CD14-positive monocyte (primary cell): Measurements from ENCODE around the gene CCL20. TPM values are rescaled to one million over a fixed set of nuclear protein-coding genes. Genes with fewer than 3 reads are reported as not detected.

Source experiments
- DNase-seq, 3 donors: peaks; one replicate each; pipeline ENCODE4 v3.0.0-alpha.2; 2011 to 2022
- H2AFZ ChIP-seq: 2 replicates; pipeline ENCODE4 v1.6.0; 2012; ENCODE audit warnings: mild to moderate bottlenecking, low read depth, low read length, inconsistent platforms; ENCODE audit not compliant: insufficient read depth, poor library complexity, severe bottlenecking
- H3K27ac ChIP-seq, 2 donors: 1 replicate in 1 of 2; 2 replicates in 1 of 2; pipeline ENCODE4 v1.5.1; 2012 to 2013; ENCODE audit warnings: low read length in 2 of 2, control low read depth in 1 of 2, inconsistent platforms in 1 of 2, low read depth in 1 of 2, mild to moderate bottlenecking in 1 of 2
- H3K27me3 ChIP-seq, 2 donors: one replicate each; pipeline versions ENCODE4 v1.6.0 to v1.6.1; 2011 to 2013; ENCODE audit warnings: low read length in 2 of 2; ENCODE audit not compliant: control insufficient read depth in 2 of 2, insufficient read depth in 2 of 2
- H3K36me3 ChIP-seq, 2 donors: replicated peaks in 1 of 2; 1 replicate in 1 of 2; 2 replicates in 1 of 2; pipeline versions ENCODE4 v1.5.1 to v1.6.1; 2012 to 2013; ENCODE audit warnings: low read length in 2 of 2, control low read depth in 1 of 2, inconsistent platforms in 1 of 2, mild to moderate bottlenecking in 1 of 2; ENCODE audit not compliant: insufficient read depth in 2 of 2, control insufficient read depth in 1 of 2
- H3K4me1 ChIP-seq, 2 donors: 1 replicate in 1 of 2; 2 replicates in 1 of 2; pipeline versions ENCODE4 v1.5.1 to v1.6.1; 2012 to 2013; ENCODE audit warnings: low read length in 2 of 2, control low read depth in 1 of 2, inconsistent platforms in 1 of 2, mild to moderate bottlenecking in 1 of 2, moderate library complexity in 1 of 2; ENCODE audit not compliant: insufficient read depth in 2 of 2, control insufficient read depth in 1 of 2
- H3K4me2 ChIP-seq: replicated peaks from 2 replicates; pipeline ENCODE3; 2012; ENCODE audit warnings: low read length, moderate library complexity, mild to moderate bottlenecking; ENCODE audit not compliant: poor library complexity, severe bottlenecking; ENCODE audit errors: extremely low read depth
- H3K4me3 ChIP-seq, 3 experiments: fragments of 200-600 bp in 1 of 3; sonication (generic) in 1 of 3; replicated peaks in 1 of 3; 1 replicate in 2 of 3; 2 replicates in 1 of 3; pipeline ENCODE4 v1.5.1; 2011 to 2013; ENCODE audit warnings: low read length in 3 of 3, mild to moderate bottlenecking in 3 of 3, control low read depth in 2 of 3, low read depth in 2 of 3, inconsistent platforms in 1 of 3, moderate library complexity in 1 of 3
- H3K79me2 ChIP-seq: 2 replicates; pipeline ENCODE4 v1.6.0; 2012; ENCODE audit warnings: mild to moderate bottlenecking, control low read depth, inconsistent platforms, low read length, moderate library complexity; ENCODE audit not compliant: insufficient read depth
- H3K9ac ChIP-seq: 2 replicates; pipeline ENCODE4 v1.6.0; 2017; ENCODE audit warnings: low read length, mild to moderate bottlenecking; ENCODE audit not compliant: insufficient read depth, poor library complexity, severe bottlenecking
- H3K9me3 ChIP-seq, 2 donors: replicated peaks in 1 of 2; 1 replicate in 1 of 2; 2 replicates in 1 of 2; pipeline versions ENCODE4 v1.5.1 to v1.6.1; 2012 to 2013; ENCODE audit warnings: low read length in 2 of 2, control low read depth in 1 of 2; ENCODE audit not compliant: control insufficient read depth in 1 of 2, insufficient read depth in 1 of 2
- H4K20me1 ChIP-seq: 2 replicates; pipeline ENCODE4 v1.6.0; 2012; ENCODE audit warnings: mild to moderate bottlenecking, low read length, control low read depth, moderate library complexity; ENCODE audit not compliant: insufficient read depth
- H3K27ac Mint-ChIP-seq, 7 donors: one replicate each; pipeline ENCODE4 v1.8.0; 2020; ENCODE audit warnings: mild to moderate bottlenecking in 7 of 7, mixed read lengths in 7 of 7, moderate library complexity in 6 of 7, inconsistent platforms in 2 of 7
- H3K27me3 Mint-ChIP-seq, 3 donors: one replicate each; pipeline ENCODE4 v1.8.0; 2021 to 2022; ENCODE audit warnings: low read depth in 3 of 3, mild to moderate bottlenecking in 3 of 3, mixed read lengths in 3 of 3, moderate library complexity in 3 of 3, inconsistent platforms in 1 of 3
- H3K36me3 Mint-ChIP-seq, 2 donors: one replicate each; pipeline ENCODE4 v1.8.0; 2020; ENCODE audit warnings: mixed read lengths in 2 of 2, inconsistent platforms in 1 of 2, mild to moderate bottlenecking in 1 of 2
- H3K4me1 Mint-ChIP-seq: one replicate; pipeline ENCODE4 v1.8.0; 2020; ENCODE audit warnings: mild to moderate bottlenecking, mixed read lengths
- H3K4me3 Mint-ChIP-seq, 2 donors: one replicate each; pipeline ENCODE4 v1.8.0; 2020; ENCODE audit warnings: mild to moderate bottlenecking in 2 of 2, mixed read lengths in 2 of 2, moderate library complexity in 1 of 2
- H3K9me3 Mint-ChIP-seq, 7 donors: one replicate each; pipeline ENCODE4 v1.8.0; 2020 to 2022; ENCODE audit warnings: mixed read lengths in 7 of 7, mild to moderate bottlenecking in 6 of 7, moderate library complexity in 6 of 7, inconsistent platforms in 2 of 7
- WGBS: methylation state at CpG from one replicate; pipeline ENCODE4 v1.1.5; 2013; ENCODE audit warnings: missing lambda C conversion rate; ENCODE audit not compliant: insufficient coverage; 5-methylcytosine and 5-hydroxymethylcytosine counted together
- intact Hi-C, 2 donors: fragments of 100-400 bp; cut with micrococcal nuclease; formaldehyde crosslinking; loops; one replicate each; pipeline versions ENCODE4 v1.15.0 to v1.15.1; 2023
- polyA plus RNA-seq, 3 donors: library from polyadenylated mRNA; depleted of rRNA in 1 of 3; unstranded in 2 of 3; stranded (reverse) in 1 of 3; fragments of 300-500 nt in 2 of 3; fragments of >200 nt in 1 of 3; fragmentation: Illumina TruSeq in 2 of 3; gene quantifications; 1 replicate in 2 of 3; 2 replicates in 1 of 3; pipeline ENCODE4 v1.2.3, GENCODE V29; 2012 to 2021
- small RNA-seq: library from RNA; depleted of rRNA; stranded (forward); fragments of <200 nt; gene quantifications from one replicate; pipeline ENCODE3, GENCODE V24; 2012; ENCODE audit warnings: low read depth; ENCODE audit not compliant: insufficient read length
- TF ChIP-seq, protein P1 (sequence below): fragments of 200-600 bp; IDR thresholded peaks from one replicate; pipeline ENCODE4 v1.8.0; 2022; ENCODE audit warnings: antibody characterized with exemption, mild to moderate bottlenecking

Gene CCL20
- polyA plus RNA-seq, 3 donors: 0.47 to 6.2 TPM; not detected in 1

DNA sequence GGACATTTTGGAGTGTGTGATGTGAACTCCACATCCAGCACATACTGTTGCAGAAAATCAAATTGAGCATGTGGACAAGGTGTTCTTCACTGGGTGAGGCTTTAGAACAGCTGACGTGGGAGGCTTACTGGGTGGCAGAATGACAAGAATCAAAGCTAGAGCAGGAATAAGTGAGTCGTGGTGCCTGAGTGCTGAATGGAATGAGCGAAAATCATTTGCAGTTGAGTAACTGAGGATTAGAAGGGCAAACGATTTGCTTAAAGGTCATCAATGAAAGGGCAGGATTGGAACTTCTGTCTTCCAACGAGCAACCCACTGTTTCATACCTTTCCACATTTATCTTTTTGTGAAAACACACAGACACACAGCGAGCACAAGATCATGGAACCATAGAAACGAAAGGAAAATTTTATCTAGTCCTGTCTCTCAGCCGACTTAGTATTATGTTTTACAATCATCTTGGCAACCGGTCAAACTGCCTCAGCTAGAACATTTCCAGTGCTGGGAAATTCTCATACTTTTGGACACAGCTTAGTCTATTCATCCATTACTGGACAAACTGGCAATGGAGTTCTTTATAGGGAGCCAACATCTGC is 50.6 kb downstream of the CCL20 start:
- TF ChIP-seq, protein P1, sequence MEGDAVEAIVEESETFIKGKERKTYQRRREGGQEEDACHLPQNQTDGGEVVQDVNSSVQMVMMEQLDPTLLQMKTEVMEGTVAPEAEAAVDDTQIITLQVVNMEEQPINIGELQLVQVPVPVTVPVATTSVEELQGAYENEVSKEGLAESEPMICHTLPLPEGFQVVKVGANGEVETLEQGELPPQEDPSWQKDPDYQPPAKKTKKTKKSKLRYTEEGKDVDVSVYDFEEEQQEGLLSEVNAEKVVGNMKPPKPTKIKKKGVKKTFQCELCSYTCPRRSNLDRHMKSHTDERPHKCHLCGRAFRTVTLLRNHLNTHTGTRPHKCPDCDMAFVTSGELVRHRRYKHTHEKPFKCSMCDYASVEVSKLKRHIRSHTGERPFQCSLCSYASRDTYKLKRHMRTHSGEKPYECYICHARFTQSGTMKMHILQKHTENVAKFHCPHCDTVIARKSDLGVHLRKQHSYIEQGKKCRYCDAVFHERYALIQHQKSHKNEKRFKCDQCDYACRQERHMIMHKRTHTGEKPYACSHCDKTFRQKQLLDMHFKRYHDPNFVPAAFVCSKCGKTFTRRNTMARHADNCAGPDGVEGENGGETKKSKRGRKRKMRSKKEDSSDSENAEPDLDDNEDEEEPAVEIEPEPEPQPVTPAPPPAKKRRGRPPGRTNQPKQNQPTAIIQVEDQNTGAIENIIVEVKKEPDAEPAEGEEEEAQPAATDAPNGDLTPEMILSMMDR: no peak
- Mint-ChIP-seq H3K9me3 (peaks cover 0 to 4% (median 0%) of the 10 kb centered on the region in 7 donors), H3K27ac (no peak overlapping the region), H3K4me1 (peaks cover 2% of the 10 kb centered on the region), H3K36me3 (no peaks in the 10 kb centered on the region), H3K27me3 (peaks cover 7 to 15% (median 8%) of the 10 kb centered on the region in 3 donors), H3K4me3 (no peak overlapping the region)
- no peak overlapping the region for H2AFZ ChIP-seq
- H3K4me3 ChIP-seq: no peak overlapping the region
- intact Hi-C loops: loop anchor here (5.0 to 10.0 kb wide), 3 partner anchors 82 to 209 kb away; no protein-coding TSS in a partner anchor
- H3K36me3 ChIP-seq: no peaks in the 10 kb centered on the region
- no peak for DNase-seq
- H3K4me1 ChIP-seq: no peaks in the 10 kb centered on the region
- H3K9ac ChIP-seq: no peak overlapping the region
- H3K9me3 ChIP-seq: no peaks in the 10 kb centered on the region
- no peak overlapping the region for H3K27ac ChIP-seq
- no peaks in the 10 kb centered on the region for H3K27me3 ChIP-seq
- 94% methylated on average over 5 of the region's 9 CpGs for WGBS
- no peaks in the 10 kb centered on the region for H4K20me1 ChIP-seq
- H3K79me2 ChIP-seq: no peaks in the 10 kb centered on the region
- H3K4me2 ChIP-seq: no peak overlapping the region

DNA sequence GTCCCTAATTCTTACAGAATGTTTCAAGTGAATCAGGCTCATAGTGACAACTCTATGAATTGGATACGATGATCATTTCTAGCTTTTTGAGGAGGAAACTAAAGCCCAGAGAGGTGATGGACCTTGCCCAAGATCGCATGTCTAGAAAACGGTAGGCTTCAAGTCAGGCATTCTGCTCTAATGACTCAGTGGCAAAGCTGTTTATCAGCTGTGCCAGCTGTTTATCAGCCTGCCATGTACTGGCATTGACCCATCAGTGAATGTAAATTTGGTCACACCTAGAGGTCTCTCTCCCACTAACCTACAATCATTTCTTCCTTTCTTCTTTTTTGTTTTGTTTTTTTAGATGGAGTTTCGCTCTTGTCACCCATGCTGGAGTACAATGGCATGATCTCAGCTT is 51.6 kb downstream of the CCL20 start:
- Mint-ChIP-seq H3K4me1 (peaks cover 2% of the 10 kb centered on the region), H3K27ac (no peak overlapping the region), H3K36me3 (no peaks in the 10 kb centered on the region), H3K9me3 (peaks cover 0 to 4% (median 0%) of the 10 kb centered on the region in 7 donors), H3K4me3 (no peak overlapping the region), H3K27me3 (peaks cover 9 to 18% (median 10%) of the 10 kb centered on the region in 3 donors)
- no peak for DNase-seq
- Histone ChIP-seq H4K20me1 (no peaks in the 10 kb centered on the region), H3K4me1 (no peaks in the 10 kb centered on the region), H3K79me2 (no peaks in the 10 kb centered on the region), H3K27ac (no peak overlapping the region), H3K4me3 (no peak overlapping the region), H3K9ac (no peak overlapping the region), H3K9me3 (no peaks in the 10 kb centered on the region), H3K4me2 (no peak overlapping the region), H3K36me3 (no peaks in the 10 kb centered on the region), H3K27me3 (no peaks in the 10 kb centered on the region), H2AFZ (no peak overlapping the region)
- TF ChIP-seq, protein P1: no peak
- intact Hi-C loops: loop anchor here in 1 of 2 donors (10.0 kb wide), 1 partner anchor 210 kb away; no protein-coding TSS in a partner anchor
- 100% methylated on average over 3 of the region's 4 CpGs for WGBS

Small RNA genes within 50 kb of the gene (small RNA-seq; reads per million reads assigned to genes)
- not detected for gene SNRPGP8

Other genes with a start within 250 kb of the CCL20 start
- gene SCYGR2, start 214.9 kb upstream of the CCL20 start, polyA plus RNA-seq: not detected
- gene SCYGR3, start 199.0 kb upstream of the CCL20 start, polyA plus RNA-seq: not detected
- not detected for gene SCYGR4, start 196.3 kb upstream of the CCL20 start, polyA plus RNA-seq
- not detected for gene SCYGR5, start 147.0 kb upstream of the CCL20 start, polyA plus RNA-seq
- gene SLC19A3, start 95.8 kb upstream of the CCL20 start, polyA plus RNA-seq: not detected
- gene SCYGR6, start 89.1 kb upstream of the CCL20 start, polyA plus RNA-seq: not detected
- not detected for gene SCYGR7, start 85.5 kb upstream of the CCL20 start, polyA plus RNA-seq
- gene SCYGR8, start 67.9 kb upstream of the CCL20 start, polyA plus RNA-seq: not detected
- gene DAW1, start 57.8 kb downstream of the CCL20 start, polyA plus RNA-seq: not detected